DMS153 treated with DMSO at 0.1 percent for 48 hours (cell line): ENCODE data around the gene PLEKHG3.

Experiments used
- DNase-seq: peaks from one replicate; lab custom pipeline; 2025; ENCODE audit not compliant: unreplicated experiment; lab: John Stamatoyannopoulos, UW

The PLEKHG3 gene

DNA sequence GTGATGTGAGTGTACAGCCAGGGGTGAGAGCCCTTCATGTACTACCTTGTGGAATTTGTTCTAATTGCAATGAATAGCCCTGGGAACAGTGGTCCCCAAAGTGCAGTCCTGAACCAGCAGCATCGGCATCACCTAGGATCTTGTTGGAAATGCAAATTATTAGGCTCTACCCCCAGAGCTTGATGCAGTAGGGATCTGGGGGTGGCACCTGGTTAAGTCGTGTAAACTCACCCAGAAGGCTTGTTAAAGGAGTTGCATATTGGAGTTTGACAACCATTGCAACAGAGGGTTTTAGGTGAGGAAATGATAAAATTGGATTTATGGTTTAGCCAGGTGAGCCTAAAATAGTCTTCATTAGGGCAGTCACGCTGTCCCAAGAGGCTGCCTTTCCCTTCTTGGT is 73.2 kb downstream of the PLEKHG3 start:
- no peak for DNase-seq

DNA sequence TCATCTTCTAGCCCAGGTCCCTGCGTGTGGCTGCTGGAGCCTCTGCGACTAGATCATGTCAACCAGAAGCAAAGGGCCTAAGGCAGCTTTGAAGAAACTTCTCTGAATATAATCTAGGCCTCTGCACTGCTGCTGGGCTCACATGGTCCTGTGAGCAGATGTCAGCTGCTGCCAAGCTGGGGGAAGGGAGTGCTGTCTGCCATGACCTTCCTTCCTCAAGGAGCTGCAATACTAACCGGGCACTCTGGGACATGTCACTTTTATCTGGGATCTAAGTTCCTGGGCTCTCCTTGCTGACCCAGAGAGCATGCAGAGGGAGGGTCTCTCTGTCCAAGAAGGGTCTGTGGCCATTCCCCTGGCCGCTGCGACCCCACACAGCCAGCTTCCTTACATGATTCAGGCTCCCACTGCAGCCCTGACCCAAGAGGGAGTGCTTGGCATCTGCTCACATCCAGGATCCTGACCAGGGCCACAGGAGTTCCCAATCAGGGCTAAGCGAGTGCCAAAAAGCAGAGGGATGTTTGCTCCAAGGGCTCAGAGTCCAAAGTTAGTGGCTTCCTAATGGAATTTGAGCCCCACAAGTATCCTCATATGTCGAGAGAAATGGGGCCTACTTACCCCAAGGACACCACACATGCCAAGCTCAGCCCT is 74.0 kb downstream of the PLEKHG3 start:
- no peak for DNase-seq

DNA sequence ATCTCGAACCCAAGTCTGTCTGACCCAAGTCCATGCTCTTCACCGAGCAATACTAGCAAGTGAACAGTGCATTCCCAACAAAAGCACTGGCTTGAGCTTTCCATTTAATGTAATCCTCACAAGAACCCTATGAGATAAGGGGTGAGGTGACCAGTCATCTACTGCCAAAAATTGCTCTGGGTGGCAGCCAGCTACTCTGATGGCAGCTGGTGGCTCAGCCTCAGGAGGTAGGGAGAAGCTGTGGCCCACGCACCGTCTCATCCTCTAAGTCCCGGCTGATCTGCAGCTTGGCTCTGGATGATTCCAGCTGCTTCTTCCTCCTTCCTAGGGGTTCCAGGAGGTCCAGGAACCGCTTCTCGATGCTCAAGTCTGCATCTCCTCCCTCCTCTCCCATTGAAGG is 75.2 kb downstream of the PLEKHG3 start:
- no peak for DNase-seq

DNA sequence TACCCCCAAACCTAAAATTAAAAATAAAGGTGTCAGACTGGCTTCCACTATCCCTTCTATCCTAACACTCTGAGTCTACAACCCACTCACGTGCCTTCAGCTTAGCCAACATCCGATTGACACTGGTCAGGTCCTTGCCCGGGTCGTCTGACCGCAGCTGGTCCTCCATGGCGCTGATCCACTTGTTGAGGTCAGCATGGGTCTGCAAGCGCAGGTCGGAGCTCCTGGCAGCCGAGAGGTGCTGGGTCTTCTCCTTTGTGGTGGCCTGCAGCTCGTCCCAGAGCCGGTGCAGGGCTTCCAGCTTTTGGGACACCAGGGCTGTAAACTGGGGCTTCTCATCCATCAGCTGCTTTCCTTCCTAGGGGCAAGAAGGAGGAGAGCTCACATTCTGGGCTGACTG is 78.0 kb downstream of the PLEKHG3 start:
- DNase-seq = no peak

DNA sequence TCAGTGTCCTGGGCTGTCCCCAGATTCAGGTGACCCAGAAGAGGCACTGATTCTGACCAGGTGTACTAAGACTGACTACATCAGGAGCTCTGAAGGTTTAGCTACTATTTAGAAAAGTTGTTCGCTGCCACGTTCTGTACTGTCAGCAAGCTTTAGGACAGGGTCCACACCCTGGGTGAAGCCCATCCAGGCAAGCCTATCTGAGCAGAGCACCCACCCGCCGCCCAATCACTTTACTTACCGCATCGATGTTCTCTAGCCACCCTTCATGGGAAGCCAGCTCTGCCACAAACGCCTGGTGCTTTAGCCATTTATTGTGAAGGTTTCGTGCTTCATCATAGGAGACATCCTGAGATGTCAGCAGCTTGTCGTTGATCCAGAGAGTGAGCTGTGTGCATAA is 79.8 kb downstream of the PLEKHG3 start:
- no peak for DNase-seq

DNA sequence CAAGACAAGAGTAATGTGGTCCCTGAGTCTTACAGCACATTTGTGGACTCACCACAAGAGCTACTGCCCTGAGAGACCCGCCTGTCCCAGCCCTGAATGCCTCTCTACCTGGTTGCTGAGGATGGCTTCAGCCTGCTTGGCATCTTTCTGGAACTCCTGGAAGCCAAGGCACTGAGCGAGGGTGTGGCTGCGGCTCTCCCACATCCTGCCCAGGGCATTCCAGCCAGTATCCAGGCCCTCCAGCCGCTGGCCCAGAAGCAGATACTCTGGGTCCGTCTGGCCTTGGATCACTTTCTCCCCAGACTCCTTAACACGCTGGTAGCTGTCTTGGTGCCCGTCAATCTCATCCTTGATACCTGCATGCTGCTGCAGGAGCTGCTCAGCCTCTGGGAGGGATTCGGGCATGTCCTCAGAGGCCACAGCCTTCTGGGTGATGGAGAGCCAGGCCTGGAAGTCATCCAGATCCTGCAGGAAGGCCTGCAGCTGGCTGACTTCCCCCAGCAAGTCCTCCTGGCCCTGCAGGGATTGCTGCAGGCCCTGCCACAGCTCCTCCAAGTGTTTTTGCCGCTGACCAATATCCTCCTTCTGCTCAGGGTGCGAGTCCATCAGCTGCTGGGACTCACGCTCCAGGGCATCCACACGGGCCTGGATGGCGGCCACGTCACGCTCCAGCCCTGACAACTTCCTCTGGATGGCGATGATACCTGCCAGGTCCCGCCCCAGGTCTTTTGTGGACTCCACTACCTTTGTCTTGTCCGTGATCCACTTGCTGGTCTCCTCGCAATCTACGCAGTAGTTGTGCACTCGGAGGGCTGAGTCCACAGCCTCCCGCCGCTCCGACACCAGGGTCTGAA is 82.3 kb downstream of the PLEKHG3 start:
- DNase-seq = no peak

DNA sequence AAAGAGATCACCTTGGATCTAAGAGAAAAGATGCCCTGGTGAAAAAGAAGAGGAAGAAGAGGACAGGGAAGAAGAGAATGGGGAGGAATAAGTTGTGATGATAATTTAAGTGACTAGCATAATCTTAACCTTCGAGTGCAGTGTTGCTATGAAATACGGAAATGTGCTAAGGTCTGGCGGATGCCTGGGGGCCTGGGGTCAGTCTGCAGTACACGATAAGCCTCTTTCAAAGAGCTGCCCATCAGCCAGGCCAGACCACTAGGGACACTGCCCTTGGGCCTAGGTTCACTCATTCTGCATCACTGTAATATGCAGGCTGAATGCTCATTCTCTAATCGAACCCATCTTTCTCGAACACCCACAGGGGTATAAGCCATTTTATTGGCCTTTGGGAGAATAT is 83.4 kb downstream of the PLEKHG3 start:
- DNase-seq = no peak

DNA sequence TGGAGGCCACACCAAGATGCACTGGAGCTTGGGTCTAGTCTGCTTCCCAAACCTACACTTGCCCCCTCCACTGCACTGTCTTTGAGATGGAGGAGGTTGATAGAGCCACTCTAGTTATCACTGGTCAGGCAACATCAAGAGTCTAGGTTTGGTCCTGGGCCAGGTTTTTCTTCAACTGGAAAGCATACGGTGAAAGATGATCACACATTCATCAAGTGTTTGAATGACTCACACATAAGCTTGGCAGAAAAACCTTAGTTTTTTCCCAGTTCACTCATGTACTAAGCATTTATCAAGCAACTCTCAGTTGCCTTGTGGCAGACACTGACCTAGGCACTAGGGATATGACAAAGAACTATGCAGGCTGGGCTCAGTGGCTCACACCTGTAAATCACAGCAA is 84.5 kb downstream of the PLEKHG3 start:
- DNase-seq = no peak

DNA sequence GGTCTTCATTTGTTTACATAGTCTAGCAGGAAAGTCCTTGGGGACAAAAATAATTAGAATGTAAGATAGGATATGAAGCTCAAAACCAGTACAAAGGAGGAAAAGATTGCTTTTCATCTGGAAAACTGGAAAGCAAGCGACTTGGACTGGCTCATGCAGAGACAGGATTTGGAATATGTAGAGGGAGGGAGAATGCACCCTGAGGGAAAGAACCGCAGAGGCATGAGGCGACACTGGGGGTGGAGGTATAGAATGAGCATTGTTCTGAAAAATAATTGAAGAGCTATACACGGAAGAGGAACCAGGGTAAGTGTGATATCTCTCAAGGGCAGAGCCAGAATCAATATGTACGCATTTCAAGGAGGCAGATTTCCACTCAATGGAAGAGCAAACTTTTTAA is 85.5 kb downstream of the PLEKHG3 start:
- DNase-seq = no peak

DNA sequence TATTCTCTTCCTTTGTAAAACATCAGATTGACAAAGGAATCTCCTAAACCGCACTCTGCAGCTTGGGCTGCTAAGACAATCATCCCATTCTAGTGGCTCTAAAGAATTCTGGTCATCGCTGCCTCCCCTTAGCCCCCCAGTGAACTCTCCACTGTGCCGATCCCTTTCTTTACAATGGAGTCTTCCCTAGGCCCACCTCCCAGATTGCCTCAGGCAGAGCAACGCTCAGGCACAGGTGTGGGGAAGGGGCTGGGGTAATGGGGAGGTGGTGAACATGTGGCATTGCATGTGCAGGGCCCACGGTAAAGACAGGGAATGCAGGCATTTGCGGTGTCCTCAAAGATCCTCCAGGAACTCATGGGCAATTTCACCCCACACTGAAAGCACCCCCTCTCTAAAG is 86.3 kb downstream of the PLEKHG3 start:
- DNase-seq = no peak

DNA sequence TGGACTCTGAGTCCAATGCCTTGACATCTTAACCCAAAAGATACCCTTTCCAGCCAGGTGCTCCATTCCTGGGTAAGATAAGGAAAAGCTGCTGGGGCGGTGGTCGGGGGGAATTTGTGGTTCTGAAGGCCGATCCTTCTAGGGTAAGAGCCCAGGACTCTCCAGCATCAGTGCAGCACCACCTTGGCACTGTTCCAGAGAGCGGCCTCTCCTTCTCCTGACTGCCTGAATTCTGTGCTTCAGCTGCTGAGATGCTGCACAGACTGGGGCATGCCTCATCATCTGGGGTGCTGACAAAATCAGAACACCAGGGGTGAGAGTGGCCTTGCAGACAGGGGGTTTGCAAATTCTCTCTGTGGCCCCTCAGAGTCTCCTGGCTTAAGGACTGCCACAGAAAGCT is 88.0 kb downstream of the PLEKHG3 start:
- no peak for DNase-seq

DNA sequence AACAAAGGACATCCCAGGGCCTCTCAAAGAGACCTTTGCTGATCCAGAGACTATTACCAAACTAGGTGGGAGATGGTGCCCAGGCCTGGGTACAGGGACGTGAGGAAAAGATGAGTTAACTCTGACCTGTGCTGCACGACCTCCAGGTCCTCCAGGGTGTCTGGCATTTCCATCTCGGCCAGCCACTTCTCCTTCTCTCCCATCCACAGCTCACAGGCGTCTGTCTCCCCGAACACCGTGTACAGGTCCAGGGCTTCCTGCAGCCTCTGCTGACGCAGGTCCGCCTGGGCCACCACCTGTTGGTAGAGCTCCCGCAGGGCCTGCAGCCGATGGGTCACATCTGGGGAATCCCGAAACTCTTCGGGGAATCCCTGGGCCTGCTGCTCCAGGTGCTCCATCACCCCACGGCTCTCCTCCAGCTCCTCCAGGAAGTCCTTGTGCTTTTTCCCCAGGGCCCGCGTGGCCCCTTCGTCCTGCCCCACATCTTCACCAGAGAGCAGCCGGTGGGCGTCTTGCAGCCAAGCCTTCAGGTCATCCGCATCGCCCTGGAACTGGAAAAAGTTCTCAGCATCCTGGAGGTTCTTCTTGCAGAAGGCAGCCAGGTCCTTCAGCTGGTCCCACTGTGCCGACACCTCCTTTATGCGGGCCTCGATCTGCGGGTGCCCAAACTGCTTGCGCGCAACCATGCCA is 88.8 kb downstream of the PLEKHG3 start:
- DNase-seq = no peak

DNA sequence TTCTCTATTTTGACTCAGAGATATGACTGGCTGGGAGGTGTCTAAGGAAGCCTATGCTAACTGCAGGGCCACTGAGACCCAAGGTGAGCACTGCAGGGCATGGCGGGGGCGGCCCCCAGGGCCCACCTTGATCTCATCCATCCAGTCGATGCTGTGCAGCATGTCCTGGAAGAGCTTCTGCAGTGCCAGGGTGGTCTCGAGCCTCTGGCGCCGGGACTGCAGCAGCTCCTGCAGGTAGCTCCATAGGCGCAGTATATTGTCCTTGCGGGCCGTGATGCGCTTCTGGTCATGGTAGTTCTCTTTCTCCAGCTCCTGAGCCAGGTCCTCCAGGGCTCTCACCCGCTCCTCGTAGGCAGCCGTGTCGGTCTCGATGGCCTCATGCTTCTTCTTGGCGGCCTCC is 91.0 kb downstream of the PLEKHG3 start:
- DNase-seq = no peak

DNA sequence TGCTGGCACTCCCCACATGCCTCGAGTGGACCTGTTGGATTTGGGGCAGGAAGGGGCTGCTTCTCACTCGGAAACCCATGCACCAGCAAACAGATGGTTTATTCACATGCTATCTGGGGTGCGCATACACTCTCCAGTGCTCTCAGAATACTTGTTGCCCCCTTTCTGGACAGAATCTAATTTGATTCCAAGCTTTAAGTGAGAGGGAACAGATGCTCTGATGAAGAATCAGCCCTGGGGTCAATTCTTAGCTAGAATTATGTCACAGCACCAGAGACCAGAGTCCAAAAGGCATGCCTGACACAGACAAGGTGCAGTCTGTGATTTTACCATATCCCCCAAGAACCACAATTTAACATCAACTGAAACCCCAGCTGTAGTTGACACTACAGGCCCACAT is 91.7 kb downstream of the PLEKHG3 start:
- DNase-seq = no peak

DNA sequence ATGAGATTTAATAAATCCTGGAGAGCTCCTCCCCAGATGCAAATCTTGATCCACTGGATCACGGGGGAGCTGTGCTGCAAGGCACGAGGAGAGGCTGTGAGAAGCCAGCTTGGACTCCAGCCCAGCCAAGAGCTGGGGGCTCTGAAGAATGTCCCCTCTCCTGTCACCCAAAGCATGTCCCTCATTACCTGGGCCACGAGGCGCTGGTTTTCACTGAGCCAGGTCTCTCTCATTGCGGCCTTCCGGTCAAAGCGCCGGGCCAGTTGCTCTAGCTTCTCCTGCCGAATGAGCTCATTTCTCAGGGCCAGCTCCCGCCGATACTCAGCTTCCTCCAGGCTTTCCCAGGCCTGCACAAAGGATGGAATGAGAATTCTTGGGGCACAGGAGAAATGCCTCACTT is 92.1 kb downstream of the PLEKHG3 start:
- DNase-seq = no peak

DNA sequence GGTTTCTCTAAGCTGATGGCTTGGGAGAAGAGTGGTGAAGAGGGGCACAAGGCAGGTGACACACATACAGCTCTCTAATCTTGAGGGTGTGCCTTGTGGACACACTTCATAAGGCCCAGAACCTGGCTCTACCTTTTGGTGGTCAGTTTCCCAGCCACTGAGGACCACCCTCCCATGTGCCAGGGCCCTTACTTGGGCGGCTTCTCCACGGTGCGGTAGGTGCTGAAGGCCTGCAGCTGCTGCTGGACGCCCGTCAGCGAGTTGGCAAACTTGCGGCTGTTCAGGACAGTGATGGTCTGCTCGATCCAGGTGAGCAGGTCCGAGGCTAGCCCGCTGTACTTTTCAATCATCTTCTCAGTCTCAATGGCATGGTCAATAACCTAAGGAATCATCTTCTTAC is 95.3 kb downstream of the PLEKHG3 start:
- DNase-seq = no peak
